Testis (tissue), 2 donors: ENCODE results near the gene RPL9.

Experiments used
- CTCF ChIP-seq, 3 experiments: fragments of 450-650 bp in 2 of 3; fragments of 200-600 bp in 1 of 3; sonication (generic) in 1 of 3; IDR thresholded peaks; one replicate each; pipeline ENCODE4 v1.5.1; 2016 to 2019; ENCODE audit warnings: antibody characterized with exemption in 3 of 3, mild to moderate bottlenecking in 2 of 3, moderate library complexity in 1 of 3
- POLR2A ChIP-seq: fragments of 450-650 bp; IDR thresholded peaks from one replicate; pipeline ENCODE4 v1.6.1; 2017; ENCODE audit warnings: antibody characterized with exemption, mild to moderate bottlenecking, moderate library complexity

GRCh38 chr4:39480251-39480650 is 21.5 kb upstream of the RPL9 start:
- TF ChIP-seq POLR2A (no peak), CTCF (IDR thresholded peaks at IDR 0.05) (no peak)
